HepG2 (cell line): ENCODE measurements around the gene TMEM107. TPM values are rescaled to one million over a fixed set of nuclear protein-coding genes. Genes with fewer than 3 reads are reported as not detected.
"Not testable (repeated sequence)": the region's sequence is repeated elsewhere in the genome, so short reads cannot be mapped to it uniquely, and the experiment has no call there.

Source experiments
- ATAC-seq: fragments of 200-7000 bp; cut with Tn5 transposase; 3 replicates; pipeline ENCODE4 v1.9.1; 2020; ENCODE audit warnings: mild to moderate bottlenecking, moderate library complexity
- BruUV-seq: library from RNA; stranded (reverse); fragments of 400-500 nt; replicated peaks from 2 replicates; lab custom pipeline; 2021; lab: Mats Ljungman, UMichigan
- CTCF ChIA-PET: fragments of 300-600 bp; formaldehyde crosslinking; extraction: SDS; loops from one replicate; lab custom pipeline; 2021; ENCODE audit warnings: low total read pairs, inconsistent platforms, low intra/inter-chr PET ratio; lab: Yijun Ruan, JAX
- POLR2A ChIA-PET: fragments of 350-600 bp; sonication (Branson Sonifier 250); formaldehyde crosslinking; loops from one replicate; lab custom pipeline; 2020; ENCODE audit warnings: antibody characterized with exemption, inconsistent platforms; lab: Yijun Ruan, JAX
- DNase-seq: peaks from one replicate; pipeline ENCODE4 v3.0.0-alpha.2; 2015; ENCODE audit warnings: low spot score
- FAIRE-seq: peaks from 3 replicates; lab custom pipeline; 2011; peaks lifted over from hg19 to GRCh38; lab: Jason Lieb, UNC
- H2AFZ ChIP-seq: one replicate; pipeline ENCODE4 v1.6.1; 2011; ENCODE audit warnings: low read length, inconsistent platforms
- H3K27ac ChIP-seq: fragments of 300-600 bp; 3 replicates; pipeline ENCODE4 v1.8.0; 2011; ENCODE audit warnings: mixed run types, mild to moderate bottlenecking, mixed read lengths, low read length, inconsistent platforms; ENCODE audit not compliant: insufficient read depth; ENCODE audit errors: extremely low read length
- H3K27me3 ChIP-seq, 2 experiments: fragments of 200-600 bp in 1 of 2; 2 replicates in 1 of 2; 3 replicates in 1 of 2; pipeline versions ENCODE4 v1.6.0 to v1.8.0; 2011; ENCODE audit warnings: low read length in 2 of 2, mild to moderate bottlenecking in 2 of 2, moderate library complexity in 2 of 2, inconsistent platforms in 1 of 2; ENCODE audit not compliant: insufficient read depth in 2 of 2, control insufficient read depth in 1 of 2
- H3K36me3 ChIP-seq, 2 experiments: fragments of 200-600 bp in 1 of 2; replicated peaks in 1 of 2; 2 replicates in 1 of 2; 3 replicates in 1 of 2; pipeline versions ENCODE4 v1.5.1 to v1.8.0; 2011; ENCODE audit warnings: low read length in 2 of 2, inconsistent platforms in 1 of 2; ENCODE audit not compliant: insufficient read depth in 2 of 2, control insufficient read depth in 1 of 2
- H3K4me1 ChIP-seq: 2 replicates; pipeline ENCODE4 v1.5.1; 2012; ENCODE audit warnings: low read length, inconsistent platforms; ENCODE audit not compliant: insufficient read depth
- H3K4me2 ChIP-seq: 2 replicates; pipeline ENCODE4 v1.6.0; 2011; ENCODE audit warnings: low read depth, low read length, inconsistent platforms
- H3K4me3 ChIP-seq, 3 experiments: fragments of 200-600 bp in 1 of 3; sonication (generic), shearing (Covaris generic) in 1 of 3; replicated peaks in 1 of 3; 2 replicates each; pipeline ENCODE4 v1.5.1; 2011 to 2016; ENCODE audit warnings: low read length in 3 of 3, inconsistent platforms in 2 of 3, low read depth in 2 of 3, mild to moderate bottlenecking in 2 of 3, control low read depth in 1 of 3, mixed read lengths in 1 of 3; ENCODE audit not compliant: insufficient read depth in 1 of 3
- H3K79me2 ChIP-seq: one replicate; pipeline ENCODE4 v1.6.1; 2011; ENCODE audit warnings: low read length, inconsistent platforms; ENCODE audit not compliant: insufficient read depth
- H3K9ac ChIP-seq: 2 replicates; pipeline ENCODE4 v1.6.0; 2011; ENCODE audit warnings: mild to moderate bottlenecking, low read depth, low read length, inconsistent platforms; ENCODE audit not compliant: insufficient read depth
- H3K9me3 ChIP-seq: 2 replicates; pipeline ENCODE4 v1.5.1; 2012; ENCODE audit warnings: mild to moderate bottlenecking, low read length
- H4K20me1 ChIP-seq: 2 replicates; pipeline ENCODE4 v1.6.0; 2011; ENCODE audit warnings: inconsistent platforms, mild to moderate bottlenecking, low read length, moderate library complexity; ENCODE audit not compliant: insufficient read depth
- KLF15 ChIP-seq: sonication (generic); formaldehyde crosslinking; IDR thresholded peaks from 2 replicates; pipeline ENCODE4 v1.8.1; 2023; ENCODE audit warnings: borderline replicate concordance, mild to moderate bottlenecking, inconsistent platforms, missing genetic modification reagents, mixed read lengths
- MED1 ChIP-seq: sonication (generic); formaldehyde crosslinking; IDR thresholded peaks from 2 replicates; pipeline ENCODE4 v1.4.0; 2020; ENCODE audit warnings: missing genetic modification reagents
- SMARCE1 ChIP-seq: fragments of 450-650 bp; IDR thresholded peaks from 2 replicates; pipeline ENCODE4 v1.6.1; 2017; ENCODE audit warnings: borderline replicate concordance
- THRA ChIP-seq: sonication (generic); formaldehyde crosslinking; IDR thresholded peaks from 2 replicates; pipeline ENCODE4 v1.4.0; 2020; ENCODE audit warnings: missing genetic modification reagents, borderline replicate concordance
- ZNF710 ChIP-seq: sonication (generic); formaldehyde crosslinking; IDR thresholded peaks from 2 replicates; pipeline ENCODE4 v1.5.0; 2020; ENCODE audit warnings: mild to moderate bottlenecking, missing genetic modification reagents, borderline replicate concordance
- ZNF720 ChIP-seq: sonication (generic); formaldehyde crosslinking; IDR thresholded peaks from 2 replicates; pipeline ENCODE4 v1.4.0; 2020; ENCODE audit warnings: missing genetic modification reagents
- WGBS: methylation state at CpG from one replicate; pipeline ENCODE4 v1.1.6; 2017; ENCODE audit warnings: low lambda C conversion rate; 5-methylcytosine and 5-hydroxymethylcytosine counted together
- in situ Hi-C: cut with HindIII; loops from 2 replicates; pipeline ENCODE4 v1.10.0; 2017; ENCODE audit warnings: low pct_unique_long_range_greater_than_20kb; ENCODE audit not compliant: extremely low pct_ligation_motif_present
- intact Hi-C: fragments of 100-400 bp; cut with micrococcal nuclease; formaldehyde crosslinking; loops from one replicate; pipeline ENCODE4 v1.10.0; 2022; ENCODE audit not compliant: unreplicated experiment
- polyA plus RNA-seq, 8 experiments: library from polyadenylated mRNA; depleted of rRNA in 3 of 8; stranded (reverse) in 7 of 8; unstranded in 1 of 8; fragments of >200 nt; fragmentation: Illumina TruSeq in 4 of 8; extraction: Trizol in 4 of 8; gene quantifications; 2 replicates each; pipeline versions ENCODE4 v1.2.1 to v1.2.3, GENCODE V29; 2011 to 2016; ENCODE audit warnings: low read depth in 4 of 8, missing spikeins in 1 of 8, mixed read lengths in 1 of 8; ENCODE audit not compliant: insufficient read depth in 1 of 8
- total RNA-seq, 5 experiments: library from RNA; depleted of rRNA; stranded (reverse); fragments of >200 nt; fragmentation: Illumina TruSeq; extraction: Trizol; gene quantifications; 2 replicates each; pipeline ENCODE4 v1.2.3, GENCODE V29; 2016; ENCODE audit warnings: low read depth in 1 of 5

The TMEM107 gene
- total and polyA plus RNA-seq, 2 of the 13 experiments (the other 11 are each of a cell fraction or from before 2014, with no cell fraction given): 7.2 to 15.3 TPM

- TF ChIP-seq KLF15 (CRISPR knock-in tag) (no peak), MED1 (CRISPR knock-in tag) (peak; percentile 100), THRA (CRISPR knock-in tag) (peak; percentile 93), ZNF720 (CRISPR knock-in tag) (peak; percentile 96; the same call in 1 of the 2 replicates), ZNF710 (peak; percentile 87; the same call in 1 of the 2 replicates), SMARCE1 (no peak)
Observed at GRCh38 chr17:8173056-8173870, 2.9 kb downstream of the TMEM107 start (continued).

GRCh38 chr17:8170186-8170585 lies 6.0 kb downstream of the TMEM107 start:
- POLR2A ChIA-PET: interaction anchor here (0.9 kb wide), 1 partner anchor 42 kb away, joined by 3 read pairs; no protein-coding TSS in a partner anchor

More at GRCh38 chr17:8170186-8170585, 6.0 kb downstream of the TMEM107 start:
- H3K4me3 ChIP-seq, H2AFZ ChIP-seq, H3K9me3 ChIP-seq, H3K4me2 ChIP-seq, H3K27me3 ChIP-seq, BruUV-seq, ATAC-seq, FAIRE-seq, H3K36me3 ChIP-seq, CTCF ChIA-PET, intact Hi-C loops, H3K27ac ChIP-seq, H4K20me1 ChIP-seq, H3K79me2 ChIP-seq, DNase-seq, H3K9ac ChIP-seq, in situ Hi-C loops: not testable (repeated sequence)
- WGBS: 87% methylated on average over 19 of the region's 19 CpGs
- peaks cover 52% of the 10 kb centered on the region for H3K4me1 ChIP-seq
